ENCODE measurements around the gene ITGB8.
"Not testable (repeated sequence)": the region's sequence is repeated elsewhere in the genome, so short reads cannot be mapped to it uniquely, and the experiment has no call there.

ITGB8 gene

DNA sequence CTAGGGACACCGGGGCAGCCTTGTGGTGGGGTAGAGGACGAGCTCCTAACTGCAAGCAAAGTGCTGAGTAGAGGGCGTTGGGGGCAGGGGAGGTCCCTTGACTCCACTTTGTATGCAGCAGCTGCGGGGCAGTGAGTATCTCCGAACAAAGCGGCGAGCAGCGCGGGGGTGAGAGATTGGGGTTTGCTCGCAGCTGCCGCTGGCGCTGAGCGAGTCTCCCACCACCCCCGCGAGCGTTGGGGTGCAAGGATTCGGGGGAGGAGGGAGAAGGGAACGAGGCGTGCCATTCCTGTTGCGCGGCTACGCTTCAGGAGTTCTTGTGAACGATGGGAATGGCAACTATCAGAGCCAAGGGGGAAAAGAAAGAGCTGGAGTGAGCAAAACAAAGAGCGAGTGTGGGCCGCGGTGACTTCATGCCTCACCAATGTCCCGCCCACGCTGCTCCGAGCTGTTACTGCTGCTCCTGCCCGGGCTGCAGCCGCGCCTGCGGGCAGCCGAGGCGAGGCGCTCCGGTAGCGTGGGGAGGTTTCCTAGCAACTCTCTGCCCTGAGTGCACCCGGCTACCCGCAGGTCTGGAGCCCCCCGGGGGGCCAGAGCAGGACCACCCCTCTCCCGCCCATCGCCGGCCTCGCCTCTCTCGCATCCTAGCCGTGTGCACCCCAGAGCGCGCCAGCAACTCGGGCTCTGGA lies at the start of gene ITGB8:
TSS of gene ITGB8 (plus strand) at position 662 of the 689 bp plus-strand sequence. CDS start 907 bp downstream, outside the sequence.
- peak; percentile 31 to 64 for DNase-seq

DNA sequence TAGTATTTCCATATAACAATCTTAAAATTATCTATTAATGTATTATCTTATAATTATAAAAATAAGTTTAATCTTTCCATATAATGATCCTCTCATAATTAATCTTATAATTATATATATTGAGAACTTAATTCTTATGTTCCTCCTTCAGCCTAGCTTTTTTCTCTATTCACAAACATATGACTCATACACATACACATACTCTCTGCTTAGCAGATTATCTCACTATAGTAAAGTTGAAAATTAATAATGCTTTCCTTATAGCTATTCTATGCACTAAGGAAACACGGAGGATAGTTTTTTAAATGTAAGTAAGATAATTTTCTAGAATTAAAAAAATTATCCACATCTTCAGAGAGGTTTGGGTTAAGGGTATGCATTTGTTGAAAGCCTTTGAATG lies 47.7 kb upstream of the ITGB8 start:
- no peak for DNase-seq

DNA sequence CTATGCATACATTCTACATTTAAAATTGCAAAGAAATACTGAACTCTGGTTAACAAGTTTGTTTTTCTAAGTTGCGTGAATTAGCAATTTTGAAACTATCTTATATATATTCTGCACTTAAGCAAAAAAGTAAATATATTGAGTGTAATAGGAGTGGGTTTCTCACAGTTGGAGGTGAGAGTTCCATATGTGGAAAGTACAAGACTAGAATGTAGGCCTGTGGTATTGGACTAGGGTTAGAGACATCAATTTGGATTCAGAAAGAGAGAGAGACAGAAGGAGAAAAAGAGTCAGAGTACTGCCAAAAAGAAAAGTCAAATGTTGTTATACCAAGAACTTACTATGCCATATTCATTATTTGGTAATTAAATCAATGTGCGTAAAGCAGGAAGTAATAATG lies 47.3 kb upstream of the ITGB8 start:
- no peak for DNase-seq

DNA sequence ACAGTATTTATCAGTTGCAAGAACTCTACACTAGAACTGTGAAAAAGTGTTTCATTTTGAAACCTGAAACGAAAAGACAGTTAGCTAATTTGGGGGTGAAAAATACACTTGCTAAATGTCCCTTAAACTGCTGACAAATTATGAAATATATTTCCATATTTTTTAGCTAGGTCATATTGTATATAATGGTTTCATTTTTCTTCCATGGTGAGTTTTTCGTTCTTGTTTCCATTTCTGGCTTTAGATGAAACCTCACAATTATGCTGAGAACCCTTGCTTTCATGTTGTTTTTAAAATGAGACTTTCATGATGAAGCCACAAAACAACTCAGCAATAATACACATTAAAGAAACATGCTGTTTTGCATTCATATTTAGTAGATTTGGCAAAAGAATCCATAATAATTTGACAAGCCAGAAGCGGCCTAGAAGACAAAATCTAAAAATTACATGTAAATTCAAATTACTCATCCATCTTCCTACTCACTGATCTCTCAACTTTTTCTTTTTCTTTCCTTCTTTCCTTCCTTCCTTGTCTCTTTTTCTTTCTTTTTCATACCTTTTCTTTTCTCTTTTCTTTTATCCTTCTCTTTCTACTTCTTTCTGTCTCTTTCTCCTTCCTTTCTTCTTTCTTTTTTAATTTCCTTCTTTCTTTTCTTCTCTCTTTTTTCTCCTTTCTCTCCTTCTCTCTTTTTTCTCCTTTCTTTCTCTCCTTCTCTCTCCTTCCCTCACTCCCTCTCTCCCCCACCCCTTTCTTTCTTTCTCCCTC lies 46.5 kb upstream of the ITGB8 start:
- no peak for DNase-seq

DNA sequence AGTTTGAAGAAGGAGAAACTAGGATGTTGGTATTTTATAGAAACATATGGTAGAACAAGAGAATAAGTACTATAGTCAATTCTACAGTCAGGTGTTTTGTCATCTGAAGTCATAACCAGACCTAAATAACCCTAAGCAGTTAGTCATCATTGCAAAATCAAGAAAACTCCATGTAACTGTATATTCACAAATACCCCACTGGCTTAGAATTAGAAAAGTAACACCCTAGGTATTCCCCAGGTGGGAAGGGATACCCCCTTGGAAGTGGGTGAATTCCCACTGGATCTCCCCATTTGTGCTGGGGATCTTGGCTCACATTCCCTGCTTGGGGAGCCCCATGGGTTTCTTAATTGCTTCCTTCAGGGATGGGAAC lies 45.9 kb upstream of the ITGB8 start:
- DNase-seq: no peak

DNA sequence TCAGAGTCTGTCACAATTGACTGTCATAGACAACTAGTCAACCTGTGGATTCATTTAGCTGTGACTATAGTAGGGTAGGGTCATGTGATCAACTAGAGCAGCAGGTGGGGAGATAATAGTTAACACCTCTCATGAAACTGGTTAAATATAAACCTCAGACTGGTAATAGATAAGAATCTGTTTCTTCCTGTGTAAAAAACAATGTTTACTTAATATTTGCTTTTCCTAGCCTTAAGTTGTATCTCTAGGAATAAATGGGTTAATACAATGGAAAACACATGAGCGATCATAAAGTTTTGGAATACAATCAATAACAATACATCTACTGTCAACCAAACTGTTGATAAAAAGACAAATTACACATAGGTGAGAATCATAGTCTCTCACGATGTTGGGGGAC lies 43.4 kb upstream of the ITGB8 start:
- DNase-seq: no peak

DNA sequence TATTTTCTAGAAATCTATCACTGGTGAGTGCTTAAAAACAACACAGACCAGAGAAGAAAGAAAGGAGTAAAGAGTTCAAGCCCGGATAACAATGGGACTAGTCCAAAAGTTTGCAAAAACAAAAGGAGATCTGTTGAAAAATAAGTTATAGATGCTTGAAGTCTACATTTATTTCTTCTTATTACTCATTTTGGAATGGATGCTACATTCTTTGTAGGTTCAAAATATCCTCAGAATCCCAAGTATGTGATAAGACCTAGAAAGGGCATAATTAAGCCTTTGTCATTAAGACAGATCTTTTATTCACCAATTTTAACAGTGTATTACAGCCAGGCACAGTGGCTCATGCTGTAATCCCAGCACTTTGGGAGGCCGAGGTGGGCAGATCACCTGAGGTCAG lies 42.7 kb upstream of the ITGB8 start:
- DNase-seq: no peak

DNA sequence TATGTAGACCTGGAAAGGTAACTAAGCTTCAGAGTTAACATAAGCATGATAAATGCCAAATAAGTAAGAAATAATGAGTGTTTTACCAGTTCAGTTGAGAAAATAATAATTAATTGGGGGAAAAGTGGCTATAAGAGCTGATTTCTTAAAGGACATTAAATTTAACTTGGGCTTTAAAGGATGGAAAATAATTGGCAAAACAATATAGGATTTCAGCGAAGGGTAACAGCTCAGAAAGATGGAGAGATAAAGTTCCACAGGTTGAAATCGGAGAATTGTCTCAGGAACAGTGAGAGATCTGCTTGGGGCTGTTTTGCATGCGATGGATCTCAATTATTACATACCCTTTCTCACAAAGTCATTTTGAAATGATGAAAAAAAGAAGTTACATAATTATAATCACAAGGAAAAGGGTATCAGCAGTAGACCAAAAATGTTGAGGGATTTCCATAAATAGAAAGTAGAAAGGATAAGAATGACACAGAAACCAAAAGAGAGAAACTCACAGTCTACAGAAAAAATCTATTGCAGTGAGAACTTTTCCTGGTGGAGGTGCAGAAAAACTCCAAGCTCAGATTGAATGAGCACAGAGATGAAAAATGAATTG lies 40.1 kb upstream of the ITGB8 start:
- DNase-seq: no peak

DNA sequence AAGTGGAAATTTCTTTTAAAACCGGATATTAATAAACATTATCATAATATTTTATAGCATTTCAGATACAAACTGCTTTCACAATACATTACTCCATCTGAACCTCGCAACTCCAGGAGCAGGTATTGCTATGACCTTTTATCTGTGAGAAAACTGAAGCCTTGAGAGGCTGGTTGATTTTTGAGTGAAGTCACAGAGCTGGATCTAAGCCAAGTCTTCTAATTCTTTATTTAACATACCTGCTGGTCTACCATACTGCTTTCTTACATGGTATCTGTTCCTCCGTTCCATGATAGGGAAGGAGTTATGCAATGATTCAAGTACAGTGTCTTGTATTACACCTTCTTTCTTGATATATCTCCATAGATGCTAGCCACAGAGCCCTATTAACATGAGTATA lies 37.4 kb upstream of the ITGB8 start:
- DNase-seq: no peak

DNA sequence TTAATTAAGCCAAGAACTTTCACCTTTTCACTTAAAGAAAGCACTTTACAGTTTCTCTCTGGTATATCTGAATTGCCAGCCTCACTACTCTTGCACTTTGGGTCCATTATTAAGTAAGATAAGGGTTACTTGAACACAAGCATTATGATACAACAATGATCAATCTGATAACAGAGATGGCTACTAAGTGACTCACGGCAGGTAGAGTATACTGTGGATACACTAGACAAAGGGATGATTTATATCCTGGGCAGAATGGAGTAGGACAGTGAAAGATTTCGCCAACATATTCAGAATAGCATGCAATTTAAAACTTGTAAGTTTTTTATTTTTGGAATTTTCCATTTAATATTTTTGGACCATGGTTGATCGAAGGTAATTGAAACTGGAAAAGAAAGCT lies 34.3 kb upstream of the ITGB8 start:
- DNase-seq: no peak

DNA sequence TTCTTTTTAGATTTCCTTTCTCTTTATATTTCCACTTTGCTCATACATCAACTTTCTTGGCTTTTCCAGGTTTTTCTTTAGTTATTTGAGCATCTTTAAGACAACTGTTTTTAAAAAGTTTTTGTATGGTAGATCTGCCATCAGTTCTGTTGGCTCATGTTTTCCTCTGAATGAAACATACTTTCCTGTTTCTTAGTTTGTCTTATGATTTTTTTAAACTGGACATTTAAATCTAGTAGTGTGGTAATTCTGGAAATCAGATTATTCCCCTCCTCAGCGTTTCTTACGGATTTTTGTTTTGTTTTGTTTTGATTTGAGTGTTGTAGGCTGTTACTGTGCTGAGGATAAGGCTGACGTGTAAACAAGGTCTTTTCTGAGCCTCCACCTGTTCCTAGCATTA lies 33.8 kb upstream of the ITGB8 start:
- no peak for DNase-seq

DNA sequence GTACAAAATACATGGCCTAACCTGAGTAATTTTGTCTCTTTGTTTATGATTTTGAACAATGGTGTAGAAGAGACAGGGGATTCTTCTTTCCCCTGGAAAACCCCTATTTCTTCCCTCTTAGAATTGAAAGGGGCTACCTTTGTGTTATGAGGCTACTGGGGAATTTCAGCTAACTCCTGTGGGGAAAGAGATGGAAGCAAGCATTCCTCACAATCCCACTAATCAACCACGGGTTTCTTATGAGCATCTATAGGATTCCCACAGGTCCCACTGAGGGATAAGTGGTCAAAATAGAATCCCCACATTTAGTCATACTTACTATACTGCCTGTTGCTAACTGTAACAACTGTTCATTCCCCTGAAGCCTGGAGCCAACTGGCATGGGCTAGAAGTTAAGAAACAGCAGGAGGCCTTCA lies 32.2 kb upstream of the ITGB8 start:
- no peak for DNase-seq

DNA sequence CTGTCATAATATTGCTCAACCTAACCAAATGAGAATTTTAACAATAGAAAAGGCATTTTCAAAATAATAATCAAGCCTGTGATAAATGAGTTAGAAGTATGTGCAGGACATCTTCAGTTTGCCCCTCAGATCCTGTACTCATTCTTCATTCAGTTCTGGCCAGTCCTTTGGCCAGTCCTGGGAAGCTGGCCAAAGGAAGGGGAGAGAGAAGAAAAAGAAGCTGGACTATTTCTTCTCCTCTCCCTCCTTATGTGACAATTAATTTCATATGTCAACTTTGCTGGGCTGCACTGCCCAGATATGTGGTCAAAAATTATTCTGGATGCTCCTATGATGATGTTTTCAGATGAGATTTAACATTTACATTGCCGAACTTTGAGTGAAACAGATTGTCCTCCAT lies 31.6 kb upstream of the ITGB8 start:
- no peak for DNase-seq

DNA sequence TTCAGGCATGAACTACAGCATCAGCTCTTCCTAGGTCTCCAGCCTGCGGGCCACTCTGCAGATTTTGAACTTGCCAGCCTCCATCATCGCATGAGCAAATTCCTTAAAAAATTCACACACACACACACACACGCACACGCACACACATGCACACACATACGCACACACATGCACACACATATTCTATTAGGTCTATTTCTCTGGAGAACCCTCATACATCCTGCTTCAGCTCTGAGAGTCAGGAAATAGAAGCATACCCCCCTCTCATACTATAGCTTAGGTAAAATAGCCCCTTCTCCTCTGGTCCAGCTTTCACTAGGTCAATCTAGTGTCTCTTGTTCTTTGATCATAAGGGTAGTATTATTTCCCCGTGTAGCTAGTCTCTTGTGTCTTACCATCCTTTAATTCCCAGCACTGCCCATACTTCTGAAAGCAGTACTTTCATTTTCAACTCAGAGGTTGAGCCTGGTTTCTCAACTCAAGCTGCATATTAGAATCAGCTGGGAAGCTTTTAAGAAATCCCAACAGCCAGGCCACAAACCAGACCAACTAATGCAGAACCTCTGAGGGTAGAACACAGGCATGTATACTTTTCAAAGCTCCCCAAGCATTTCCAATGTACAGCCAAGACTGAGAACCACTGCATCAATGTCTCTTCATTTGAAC lies 30.9 kb upstream of the ITGB8 start:
- no peak for DNase-seq

DNA sequence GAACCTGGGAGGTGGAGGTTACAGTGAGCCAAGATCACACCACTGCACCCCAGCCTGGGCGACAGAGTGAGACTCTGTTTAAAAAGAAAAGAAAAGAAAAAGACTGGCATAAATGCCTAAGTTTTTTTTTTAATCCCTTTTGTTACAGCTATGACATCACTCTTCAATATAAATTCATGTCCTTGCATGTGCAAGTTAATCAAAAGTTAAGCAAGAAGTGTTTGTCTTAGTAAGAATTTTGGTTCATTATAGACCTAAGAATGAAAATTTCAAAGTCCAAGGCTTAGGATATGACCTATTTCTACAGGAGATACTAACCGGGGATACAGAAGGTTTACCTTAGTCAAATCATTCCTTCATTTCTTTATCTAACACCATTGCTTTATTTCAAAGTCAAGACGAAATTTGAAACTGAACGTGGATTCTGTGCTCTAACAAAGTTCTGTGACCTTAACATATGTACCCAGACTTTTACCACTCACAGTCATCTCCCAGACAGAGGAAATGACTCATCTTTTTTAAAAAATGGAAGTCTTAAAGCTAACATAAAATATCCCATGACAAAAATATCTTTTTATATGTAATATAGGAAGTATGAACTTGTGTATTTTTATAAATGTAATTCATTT lies 29.3 kb upstream of the ITGB8 start:
- no peak for DNase-seq

DNA sequence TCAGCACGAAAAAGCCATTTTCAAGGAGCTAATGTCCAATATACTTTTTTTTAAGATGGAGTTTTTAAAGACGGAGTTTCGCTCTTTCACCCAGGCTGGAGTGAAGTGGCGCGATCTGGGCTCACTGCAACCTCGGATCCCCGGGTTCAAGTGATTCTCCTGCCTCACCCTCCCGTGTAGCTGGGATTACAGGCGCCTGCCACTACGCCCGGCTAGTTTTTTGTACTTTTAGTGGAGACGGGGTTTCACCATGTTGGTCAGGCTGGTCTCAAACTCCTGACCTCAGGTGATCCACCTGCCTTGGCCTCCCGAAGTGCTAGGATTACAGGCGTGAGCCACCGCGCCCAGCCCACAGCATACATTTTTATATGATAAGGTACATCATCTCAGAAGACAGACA lies 28.4 kb upstream of the ITGB8 start:
- DNase-seq: not testable (repeated sequence)

DNA sequence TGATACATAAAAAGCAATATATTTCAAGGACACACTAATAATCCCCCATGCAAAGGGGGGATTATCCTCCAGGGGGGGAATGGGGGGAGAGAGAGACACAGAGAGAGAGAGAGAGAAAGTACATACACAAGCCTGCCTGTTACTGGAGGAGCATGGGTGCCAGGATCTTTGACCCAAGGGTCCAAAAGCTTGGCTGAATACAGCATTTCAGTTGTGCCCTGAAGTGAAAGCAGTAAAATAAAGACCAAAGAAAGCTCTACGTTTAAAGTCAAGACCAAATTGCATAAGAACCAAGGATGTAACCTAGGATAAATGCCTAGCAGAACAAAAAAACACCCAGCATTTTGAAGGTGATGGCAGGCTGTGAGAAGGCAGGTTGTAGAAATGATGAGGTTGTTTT lies 27.8 kb upstream of the ITGB8 start:
- no peak for DNase-seq

DNA sequence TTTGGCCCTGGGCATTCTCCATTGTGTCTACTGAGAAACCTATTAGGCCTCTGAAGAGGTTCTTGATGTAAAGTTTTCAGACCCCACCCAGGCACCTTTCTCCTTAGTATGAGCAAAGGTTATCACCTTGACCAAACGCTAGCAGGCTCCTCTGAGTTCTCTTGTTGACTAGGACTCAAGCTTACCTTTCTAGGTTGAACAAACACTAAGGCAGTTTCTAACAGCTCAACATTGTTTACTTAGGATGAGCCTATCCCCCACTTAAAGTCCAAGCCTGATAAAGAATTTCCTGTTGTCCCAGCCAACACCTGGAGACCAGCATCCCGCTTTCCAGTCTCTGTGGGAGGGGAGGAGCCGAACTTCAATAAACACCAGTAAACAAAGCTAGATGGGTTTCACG lies 26.3 kb upstream of the ITGB8 start:
- no peak for DNase-seq

DNA sequence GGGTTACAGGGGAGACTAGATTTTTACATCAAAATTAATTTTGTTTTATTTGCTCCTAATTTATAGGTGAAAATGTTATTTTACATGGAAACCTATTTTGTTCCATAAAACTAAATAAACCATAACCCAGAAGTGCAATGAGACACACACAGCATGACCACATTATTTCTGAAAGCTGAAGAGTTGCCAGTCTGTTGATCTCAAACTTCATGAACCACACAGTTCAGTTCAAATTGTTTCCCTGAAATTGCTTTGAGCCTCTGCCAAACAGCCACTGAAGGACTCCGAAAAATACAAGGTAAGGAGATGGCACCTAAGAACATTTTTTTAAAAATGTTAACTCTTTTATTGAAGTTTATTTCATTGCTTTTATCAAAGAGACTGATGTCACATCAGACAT lies 25.0 kb upstream of the ITGB8 start:
- no peak for DNase-seq

DNA sequence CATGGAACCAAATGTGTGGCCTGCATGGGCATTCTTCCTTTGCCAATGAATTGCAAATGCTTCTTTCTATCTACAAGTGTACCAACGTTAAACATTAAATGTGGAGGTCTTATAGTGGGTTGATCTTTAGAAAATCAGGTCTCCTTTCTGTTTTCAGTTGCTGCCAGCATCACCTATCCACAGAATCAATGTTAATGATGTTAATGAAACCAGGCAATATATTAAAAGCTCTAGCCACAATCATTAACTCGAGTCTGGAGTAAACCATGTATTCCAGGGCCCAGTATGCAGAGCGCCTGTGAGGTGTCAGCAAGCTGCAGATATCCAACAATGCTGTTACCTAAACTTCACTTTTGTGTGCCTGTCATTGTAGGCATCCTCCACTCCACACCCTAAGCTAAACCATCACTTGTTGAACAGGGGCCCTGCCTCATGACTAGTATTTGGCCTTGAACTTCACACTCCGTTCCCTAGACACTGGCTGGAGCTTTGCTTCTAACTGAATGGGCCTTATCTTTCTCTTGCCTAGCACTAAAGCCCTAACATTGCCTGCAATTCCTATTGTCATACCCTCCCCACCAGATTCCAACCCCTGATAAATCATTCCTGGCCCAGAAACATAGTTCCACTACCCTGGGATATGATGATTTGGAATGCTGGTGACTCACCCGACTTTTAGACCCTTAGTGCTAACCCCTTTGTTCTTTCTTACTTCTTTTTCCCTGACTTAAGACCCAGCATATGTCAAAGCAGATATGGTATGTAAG lies 24.3 kb upstream of the ITGB8 start:
- no peak for DNase-seq

DNA sequence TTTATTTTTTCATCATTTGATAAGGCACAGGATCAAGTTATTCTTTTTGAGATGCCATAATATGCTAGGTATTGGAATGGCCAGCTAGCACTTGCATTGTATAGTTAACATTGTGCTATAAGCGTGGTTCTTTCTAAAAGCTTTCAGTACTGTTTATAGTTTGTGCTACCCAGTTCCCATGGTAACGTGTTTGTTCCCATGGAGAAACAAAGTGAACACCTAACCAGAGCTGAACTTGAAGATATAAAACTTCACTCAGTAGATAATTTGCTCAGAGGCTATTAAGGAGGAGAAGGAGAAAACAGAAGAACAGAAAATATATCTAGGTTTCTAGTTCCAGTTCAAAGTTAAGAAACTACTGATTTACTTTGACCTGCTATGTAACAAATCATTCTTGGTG lies 23.6 kb upstream of the ITGB8 start:
- peak in 1 of 2 experiments; percentile 24 for DNase-seq

DNA sequence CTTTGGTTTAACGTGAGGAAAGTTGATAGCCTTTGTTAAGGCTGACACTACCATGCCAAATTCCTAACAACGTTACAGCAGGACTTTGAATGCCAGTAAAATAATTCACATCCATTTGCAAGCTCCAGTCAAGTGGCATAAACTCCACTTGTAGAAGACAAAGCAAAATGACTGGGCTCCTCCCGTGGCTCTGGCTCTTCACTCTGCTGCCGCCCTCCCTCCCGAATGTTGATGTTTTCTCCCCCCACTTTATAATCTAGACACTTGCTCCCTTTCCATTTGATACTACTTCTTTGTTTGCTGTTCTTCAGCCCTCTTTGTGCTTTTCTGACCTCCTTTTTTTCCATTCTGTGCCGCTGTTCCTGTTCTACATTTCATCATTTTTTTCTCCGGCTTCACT lies 22.8 kb upstream of the ITGB8 start:
- DNase-seq: no peak

DNA sequence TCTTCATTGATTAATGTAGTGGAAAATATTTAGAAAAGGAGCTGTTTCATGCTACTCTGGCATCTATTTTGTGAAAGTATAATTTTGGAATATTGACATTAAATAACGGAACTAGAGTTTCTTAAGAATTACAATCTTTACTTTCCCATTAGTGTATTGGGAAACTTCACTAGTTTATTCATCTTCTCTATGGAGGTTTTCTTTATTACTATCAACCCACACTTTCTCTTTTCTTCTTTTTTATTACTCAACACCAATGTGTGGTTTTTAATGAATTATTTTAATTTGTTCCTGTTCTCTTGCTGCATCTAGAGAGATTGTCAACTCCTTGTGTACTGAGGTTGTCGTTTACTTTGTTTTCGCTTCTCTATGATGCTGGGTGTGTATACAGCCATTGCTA lies 20.4 kb upstream of the ITGB8 start:
- DNase-seq: no peak
